HG03159 (cell line): ENCODE results near the gene FANCD2.
"Not testable (repeated sequence)": the region's sequence is repeated elsewhere in the genome, so short reads cannot be mapped to it uniquely, and the experiment has no call there.

Source experiments
- ATAC-seq: cut with Tn5 transposase; IDR thresholded peaks from one replicate; pipeline ENCODE4 v1.9.1; 2021; ENCODE audit warnings: mild to moderate bottlenecking, moderate library complexity; ENCODE audit not compliant: unreplicated experiment

Gene FANCD2

GRCh38 chr3:10012106-10012505 lies 14.1 kb upstream of the FANCD2 start:
- no peak for ATAC-seq

- ATAC-seq: no peak
Observed at GRCh38 chr3:10015461-10015904, 10.8 kb upstream of the FANCD2 start.

GRCh38 chr3:10017636-10018292 lies 8.5 kb upstream of the FANCD2 start:
- no peak for ATAC-seq

GRCh38 chr3:10018806-10019205 lies 7.4 kb upstream of the FANCD2 start:
- ATAC-seq: not testable (repeated sequence)

- ATAC-seq: no peak
Observed at GRCh38 chr3:10019326-10019725, 6.9 kb upstream of the FANCD2 start.

GRCh38 chr3:10021856-10022775 lies 4.1 kb upstream of the FANCD2 start:
- no peak for ATAC-seq

GRCh38 chr3:10023587-10024310 lies 2.5 kb upstream of the FANCD2 start:
- ATAC-seq: no peak

DNA sequence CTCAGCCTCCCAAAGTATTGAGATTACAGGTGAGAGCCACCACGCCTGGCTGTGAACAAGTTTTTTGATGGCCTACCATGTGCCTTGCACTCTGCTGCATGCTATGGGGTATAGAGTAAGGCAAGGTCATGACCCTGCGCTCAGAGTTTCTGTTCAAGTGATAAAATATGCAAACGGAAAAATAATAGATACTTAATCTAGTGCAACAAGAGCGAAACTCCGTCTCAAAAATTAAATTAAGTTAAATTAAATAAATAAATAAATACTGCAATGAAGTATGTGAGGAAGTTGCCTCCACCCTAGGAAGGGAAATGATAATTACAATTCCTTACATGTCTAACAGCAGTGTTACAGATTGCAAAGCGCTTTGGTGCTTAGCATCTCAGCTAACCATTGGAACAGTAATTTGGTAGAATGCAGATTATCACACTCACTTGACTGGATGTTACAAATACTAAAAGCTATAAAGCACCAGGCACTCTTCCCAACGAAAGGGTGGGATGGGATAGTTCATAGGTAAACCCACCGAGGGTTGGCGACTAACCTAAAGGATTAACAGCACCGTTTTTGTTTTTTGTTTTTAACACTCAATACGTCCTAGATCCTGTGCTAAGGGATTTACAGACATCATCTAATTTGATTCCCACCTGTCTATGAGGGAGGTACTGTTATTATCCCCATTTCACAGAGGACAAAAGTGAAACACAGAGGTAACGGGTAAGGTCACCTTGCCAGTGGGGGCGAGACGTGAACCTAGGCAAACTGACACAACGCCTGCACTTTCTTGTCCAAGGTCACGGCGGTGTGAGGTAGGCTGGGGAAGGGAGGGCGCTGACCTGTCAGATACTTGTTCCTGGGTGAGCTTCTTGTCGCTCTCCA lies 793 bp upstream of the FANCD2 start:
- no peak for ATAC-seq

DNA sequence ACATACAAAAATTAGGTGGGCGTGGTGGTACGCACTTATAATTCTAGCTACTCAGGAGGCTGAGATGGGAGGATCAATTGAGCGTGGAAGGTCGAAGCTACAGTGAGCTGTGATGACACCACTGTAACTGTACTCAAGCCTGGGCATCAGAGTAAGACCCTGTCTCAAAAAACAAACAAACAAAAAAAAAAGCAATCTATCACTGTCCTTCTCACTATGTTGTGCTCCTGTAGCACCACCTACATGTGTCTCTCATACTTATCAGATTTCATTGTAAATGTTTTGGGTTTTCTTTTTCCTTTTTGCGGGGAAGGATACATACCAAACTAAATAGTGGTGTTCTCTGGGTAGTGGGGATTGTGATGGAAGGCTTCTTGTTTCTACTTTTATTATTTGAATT lies 14.8 kb downstream of the FANCD2 start:
- no peak for ATAC-seq

- no peak for ATAC-seq
Observed at GRCh38 chr3:10047876-10048275, 21.6 kb downstream of the FANCD2 start.

DNA sequence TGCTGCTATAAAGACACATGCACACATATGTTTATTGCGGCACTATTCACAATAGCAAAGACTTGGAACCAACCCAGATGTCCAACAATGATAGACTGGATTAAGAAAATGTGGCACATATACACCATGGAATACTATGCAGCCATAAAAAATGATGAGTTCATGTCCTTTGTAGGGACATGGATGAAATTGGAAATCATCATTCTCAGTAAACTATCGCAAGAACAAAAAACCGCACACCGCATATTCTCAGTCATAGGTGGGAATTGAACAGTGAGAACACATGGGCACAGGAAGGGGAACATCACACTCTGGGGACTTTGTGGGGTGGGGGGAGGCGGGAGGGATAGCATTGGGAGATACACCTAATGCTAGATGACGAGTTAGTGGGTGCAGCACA lies 26.8 kb downstream of the FANCD2 start:
- not testable (repeated sequence) for ATAC-seq

GRCh38 chr3:10055097-10055496 lies 28.9 kb downstream of the FANCD2 start:
- no peak for ATAC-seq

DNA sequence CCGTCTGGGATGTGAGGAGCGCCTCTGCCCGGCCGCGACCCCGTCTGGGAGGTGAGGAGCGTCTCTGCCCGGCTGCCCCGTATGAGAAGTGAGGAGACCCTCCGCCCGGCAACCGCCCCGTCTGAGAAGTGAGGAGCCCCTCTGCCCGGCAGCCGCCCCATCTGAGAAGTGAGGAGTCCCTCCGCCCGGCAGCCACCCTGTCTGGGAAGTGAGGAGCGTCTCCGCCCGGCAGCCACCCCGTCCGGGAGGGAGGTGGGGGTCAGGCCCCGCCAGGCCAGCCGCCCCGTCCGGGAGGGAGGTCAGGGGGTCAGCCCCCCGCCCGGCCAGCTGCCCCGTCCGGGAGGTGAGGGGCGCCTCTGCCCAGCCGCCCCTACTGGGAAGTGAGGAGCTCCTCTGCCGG lies 43.8 kb downstream of the FANCD2 start:
- ATAC-seq: not testable (repeated sequence)

DNA sequence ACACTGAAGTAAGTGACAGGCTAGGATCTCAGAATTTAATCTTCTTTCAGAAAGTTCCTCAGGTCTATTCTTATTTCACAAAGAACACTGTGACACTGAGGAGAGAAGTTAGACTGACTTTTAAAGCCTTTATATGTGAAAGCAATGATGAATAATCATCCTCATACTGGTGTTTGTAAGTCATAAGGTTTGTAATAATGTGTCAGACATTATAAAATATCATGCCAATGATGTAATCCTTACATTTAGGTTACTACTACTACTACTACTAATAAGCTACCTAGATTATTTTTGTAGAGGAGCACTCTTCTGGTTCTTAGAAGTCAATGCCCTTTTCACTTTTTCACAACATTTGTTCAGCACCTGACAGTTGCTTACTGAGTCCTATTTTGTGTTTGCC lies 48.4 kb downstream of the FANCD2 start:
- ATAC-seq: no peak

DNA sequence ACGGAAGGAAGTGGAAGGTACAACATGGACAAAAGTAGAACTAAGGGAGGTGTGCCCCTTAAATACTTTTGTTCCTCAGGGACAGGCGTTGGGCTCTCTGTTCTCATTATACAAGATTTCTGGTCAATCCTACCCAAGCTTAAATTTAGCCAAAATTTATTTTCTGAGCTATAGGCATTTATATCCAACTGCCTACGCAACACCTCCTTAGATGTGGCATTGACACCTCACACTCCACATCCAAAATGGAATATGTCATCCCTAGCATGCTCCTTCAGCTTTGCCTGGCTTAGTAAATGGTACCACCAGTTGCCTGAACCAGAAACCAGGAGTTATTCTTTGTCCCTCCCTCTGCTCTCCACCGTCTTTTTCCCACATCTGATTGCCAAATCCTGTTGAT lies 55.6 kb downstream of the FANCD2 start:
- no peak for ATAC-seq

DNA sequence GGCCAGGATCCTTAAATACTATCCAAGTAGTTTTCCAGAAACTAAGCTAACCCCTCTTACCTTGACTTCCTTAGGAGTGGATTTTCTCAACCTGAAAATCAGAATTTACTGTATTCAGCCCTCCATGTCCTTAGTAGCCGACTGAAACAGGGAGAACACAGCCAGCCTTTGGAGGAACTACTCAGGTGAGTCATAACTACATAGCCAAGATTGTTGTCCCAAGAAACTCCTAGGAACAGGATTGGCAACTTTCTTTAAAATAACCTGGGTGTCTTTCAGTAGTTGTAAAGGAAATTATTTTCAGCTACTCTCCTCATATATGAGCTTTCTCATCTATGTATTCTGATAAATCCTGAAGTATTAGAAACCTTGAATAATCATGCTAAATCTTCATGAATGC lies 59.5 kb downstream of the FANCD2 start:
- ATAC-seq: no peak

DNA sequence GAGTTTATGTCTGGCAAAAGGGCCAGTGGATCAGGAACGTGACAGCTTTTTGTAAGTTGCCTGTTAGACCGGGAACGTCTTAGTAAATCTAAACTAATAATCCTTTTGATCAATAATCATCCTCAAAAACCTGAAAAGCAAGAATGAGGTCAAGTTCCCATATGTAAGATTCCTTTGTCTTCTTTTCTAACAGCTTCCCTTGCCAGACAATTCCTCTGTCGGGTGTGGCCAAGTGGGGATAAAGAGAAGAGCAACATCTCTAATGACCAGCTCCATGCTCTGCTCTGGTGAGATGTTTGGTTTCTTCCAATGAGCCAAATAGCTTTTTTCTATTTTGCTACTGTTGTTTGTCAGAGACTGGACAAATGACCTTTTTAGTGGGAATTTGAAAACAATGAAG lies 62.0 kb downstream of the FANCD2 start:
- ATAC-seq: no peak

DNA sequence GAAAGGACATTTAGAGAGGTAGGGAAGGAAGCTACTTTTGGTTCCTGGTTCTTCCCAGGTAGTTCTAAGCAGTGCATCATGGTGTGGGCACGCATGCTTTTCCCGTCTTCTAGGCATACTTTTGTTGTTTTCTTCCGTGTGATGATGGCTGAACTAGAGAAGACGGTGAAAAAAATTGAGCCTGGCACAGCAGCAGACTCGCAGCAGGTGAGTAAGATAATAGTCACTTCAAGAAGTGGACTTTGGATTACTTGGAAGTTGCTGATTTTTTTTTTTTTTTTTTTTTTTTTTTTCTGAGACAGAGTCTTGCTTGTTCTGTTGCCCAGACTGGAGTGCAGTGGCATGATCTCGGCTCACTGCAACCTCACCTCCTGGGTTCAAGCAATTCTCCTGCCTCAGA lies 63.9 kb downstream of the FANCD2 start:
- ATAC-seq: no peak

DNA sequence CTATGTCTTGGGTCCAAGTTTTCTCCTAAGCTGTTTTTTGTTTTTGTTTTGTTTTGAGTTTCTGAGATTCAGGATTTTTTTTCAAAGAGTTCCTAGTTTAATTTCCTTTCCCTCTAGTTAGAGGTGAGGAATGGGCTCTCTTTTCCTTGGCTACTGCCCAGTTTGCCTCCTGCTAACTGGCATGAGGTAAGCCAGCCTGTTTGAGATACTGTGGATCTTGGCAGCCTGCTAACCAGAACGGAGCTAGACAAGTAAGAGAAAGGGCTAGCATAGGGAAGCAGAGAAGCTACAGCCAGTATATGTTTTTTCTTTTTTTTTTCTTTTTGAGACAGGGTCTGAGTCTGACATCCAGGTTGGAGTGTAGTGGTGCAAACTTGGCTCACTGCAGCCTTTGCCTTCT lies 64.5 kb downstream of the FANCD2 start:
- not testable (repeated sequence) for ATAC-seq

- ATAC-seq: not testable (repeated sequence)
Observed at GRCh38 chr3:10091387-10091786, 65.2 kb downstream of the FANCD2 start.

GRCh38 chr3:10093678-10094077 lies 67.4 kb downstream of the FANCD2 start:
- no peak for ATAC-seq
